Stimulated activated CD4-positive, alpha-beta T cell treated with anti-CD3 and anti-CD28 coated beads, Interleukin-4, amount 100 ng/mL, for 48 hours (primary cell): ENCODE results near the gene CXorf65.

ENCODE experiments used
- DNase-seq, 2 donors: peaks; one replicate each; pipeline ENCODE4 v3.0.0-alpha.2; 2020; ENCODE audit warnings: low read depth in 2 of 2

Gene CXorf65

GRCh38 chrX:71106427-71106826 is at the start of gene CXorf65:
Gene CXorf65, minus strand, starts transcription at chrX:71106740. Its CDS starts 184 bp downstream, at chrX:71106556.
- DNase-seq, result no peak

GRCh38 chrX:71154641-71155040 is 48.1 kb upstream of the CXorf65 start:
- no peak for DNase-seq

GRCh38 chrX:71154196-71154595 is 47.7 kb upstream of the CXorf65 start:
- DNase-seq, result no peak

- DNase-seq, result no peak
Observed at GRCh38 chrX:71151366-71151765, 44.8 kb upstream of the CXorf65 start.

GRCh38 chrX:71148278-71148663 is 41.7 kb upstream of the CXorf65 start:
- DNase-seq, result no peak

- no peak for DNase-seq
Observed at GRCh38 chrX:71147496-71148277, 41.1 kb upstream of the CXorf65 start.

- no peak for DNase-seq
Observed at GRCh38 chrX:71144651-71145050, 38.1 kb upstream of the CXorf65 start, which contains the start of gene NLGN3. Gene NLGN3, plus strand, starts transcription at chrX:71144841. Its CDS starts 2,909 bp downstream, at chrX:71147750.

- DNase-seq, result no peak
Observed at GRCh38 chrX:71143508-71143907, 37.0 kb upstream of the CXorf65 start.

- no peak for DNase-seq
Observed at GRCh38 chrX:71140440-71140839, 33.9 kb upstream of the CXorf65 start.

- DNase-seq, result no peak
Observed at GRCh38 chrX:71131510-71131909, 25.0 kb upstream of the CXorf65 start.

GRCh38 chrX:71128915-71129765 is 22.6 kb upstream of the CXorf65 start:
- peak; percentile 53 to 60 for DNase-seq

GRCh38 chrX:71128166-71128833 is 21.8 kb upstream of the CXorf65 start:
- no peak for DNase-seq

GRCh38 chrX:71118985-71119535 is 12.5 kb upstream of the CXorf65 start:
- no peak for DNase-seq

GRCh38 chrX:71118032-71118984 is 11.8 kb upstream of the CXorf65 start, which contains the start of gene MED12:
Gene MED12, plus strand, starts transcription at chrX:71118596. Its CDS starts 159 bp downstream, at chrX:71118755.
- peak; percentile 63 to 78 for DNase-seq

- no peak for DNase-seq
Observed at GRCh38 chrX:71117358-71117757, 10.8 kb upstream of the CXorf65 start.

- no peak for DNase-seq
Observed at GRCh38 chrX:71111921-71112431, 5.4 kb upstream of the CXorf65 start.

GRCh38 chrX:71111141-71111843 is 4.8 kb upstream of the CXorf65 start, which contains the start of gene IL2RG:
Gene IL2RG, minus strand, starts transcription at chrX:71111577. Its CDS starts 38 bp downstream, at chrX:71111539.
- peak; percentile 39 to 69 for DNase-seq

- DNase-seq, result no peak
Observed at GRCh38 chrX:71109051-71109450, 2.5 kb upstream of the CXorf65 start.

GRCh38 chrX:71107762-71108360 is 1.3 kb upstream of the CXorf65 start:
- DNase-seq, result no peak
